Mesenchymal stem cell (in vitro differentiated cells and primary cell): ENCODE measurements around the gene RALGAPA2.

Experiments
- DNase-seq: peaks from one replicate; pipeline ENCODE4 v3.0.0-alpha.2; 2013
- H2AFZ ChIP-seq: one replicate; pipeline ENCODE4 v1.6.1; 2013; ENCODE audit warnings: low read depth, mild to moderate bottlenecking, control low read depth, inconsistent platforms, low read length, moderate library complexity
- H2AK5ac ChIP-seq: 2 replicates; pipeline ENCODE4 v1.6.1; 2013; ENCODE audit warnings: low read length, moderate library complexity, mild to moderate bottlenecking, inconsistent platforms; ENCODE audit not compliant: severe bottlenecking
- H2BK120ac ChIP-seq: one replicate; pipeline ENCODE4 v1.6.1; 2013; ENCODE audit warnings: low read depth, mild to moderate bottlenecking, inconsistent platforms, low read length, moderate library complexity
- H2BK12ac ChIP-seq, 2 experiments: one replicate each; pipeline ENCODE4 v1.6.1; 2013; ENCODE audit warnings: inconsistent platforms in 2 of 2, low read length in 2 of 2, mild to moderate bottlenecking in 2 of 2, moderate library complexity in 2 of 2, control low read depth in 1 of 2
- H2BK15ac ChIP-seq: one replicate; pipeline ENCODE4 v1.6.1; 2013; ENCODE audit warnings: mild to moderate bottlenecking, low read depth, inconsistent platforms; ENCODE audit not compliant: poor library complexity, severe bottlenecking
- H2BK5ac ChIP-seq: 2 replicates; pipeline ENCODE4 v1.6.1; 2013; ENCODE audit warnings: low read depth, mild to moderate bottlenecking, low read length, control low read depth, inconsistent platforms; ENCODE audit not compliant: poor library complexity, severe bottlenecking
- H3K14ac ChIP-seq, 2 experiments: one replicate each; pipeline ENCODE4 v1.6.1; 2013; ENCODE audit warnings: inconsistent platforms in 2 of 2, low read length in 2 of 2, control low read depth in 1 of 2, mild to moderate bottlenecking in 1 of 2, moderate library complexity in 1 of 2
- H3K18ac ChIP-seq, 2 experiments: one replicate each; pipeline ENCODE4 v1.6.1; 2013; ENCODE audit warnings: inconsistent platforms in 2 of 2, low read length in 2 of 2, control low read depth in 1 of 2, low read depth in 1 of 2, mild to moderate bottlenecking in 1 of 2
- H3K23ac ChIP-seq, 2 experiments: one replicate each; pipeline ENCODE4 v1.6.1; 2013; ENCODE audit warnings: inconsistent platforms in 2 of 2, low read length in 2 of 2, mild to moderate bottlenecking in 2 of 2, moderate library complexity in 2 of 2, control low read depth in 1 of 2
- H3K27ac ChIP-seq: 2 replicates; pipeline ENCODE4 v1.5.1; 2013; ENCODE audit warnings: mild to moderate bottlenecking, moderate library complexity, low read length, control low read depth, inconsistent platforms; ENCODE audit not compliant: poor library complexity, severe bottlenecking
- H3K27me3 ChIP-seq, 2 experiments: 2 replicates each; pipeline versions ENCODE4 v1.6.1 to v1.7.0; 2013; ENCODE audit warnings: low read length in 2 of 2, mild to moderate bottlenecking in 2 of 2, moderate library complexity in 2 of 2, control low read depth in 1 of 2, inconsistent platforms in 1 of 2; ENCODE audit not compliant: control insufficient read depth in 1 of 2, insufficient read depth in 1 of 2
- H3K36me3 ChIP-seq, 2 experiments: 2 replicates each; pipeline versions ENCODE4 v1.6.1 to v1.7.0; 2013; ENCODE audit warnings: low read length in 2 of 2, control low read depth in 1 of 2, inconsistent platforms in 1 of 2, low read depth in 1 of 2, mild to moderate bottlenecking in 1 of 2; ENCODE audit not compliant: insufficient read depth in 2 of 2, control insufficient read depth in 1 of 2
- H3K4ac ChIP-seq, 2 experiments: one replicate each; pipeline ENCODE4 v1.6.1; 2013; ENCODE audit warnings: inconsistent platforms in 2 of 2, low read length in 2 of 2, mild to moderate bottlenecking in 2 of 2, moderate library complexity in 2 of 2, control low read depth in 1 of 2, low read depth in 1 of 2
- H3K4me1 ChIP-seq: 2 replicates; pipeline ENCODE4 v1.6.1; 2013; ENCODE audit warnings: low read depth, low read length, control low read depth; ENCODE audit not compliant: control insufficient read depth, insufficient read depth
- H3K4me2 ChIP-seq: 2 replicates; pipeline ENCODE4 v1.6.1; 2013; ENCODE audit warnings: low read length, mild to moderate bottlenecking, inconsistent platforms; ENCODE audit not compliant: poor library complexity, severe bottlenecking
- H3K4me3 ChIP-seq, 2 experiments: 2 replicates each; pipeline versions ENCODE4 v1.5.1 to v1.7.0; 2013; ENCODE audit warnings: low read length in 2 of 2, mild to moderate bottlenecking in 2 of 2, control low read depth in 1 of 2, low read depth in 1 of 2; ENCODE audit not compliant: insufficient read depth in 1 of 2
- H3K79me1 ChIP-seq: replicated peaks from 2 replicates; pipeline ENCODE4 v1.6.1; 2013; ENCODE audit warnings: mild to moderate bottlenecking, control low read depth, low read length, inconsistent platforms; ENCODE audit not compliant: poor library complexity, severe bottlenecking
- H3K9ac ChIP-seq: 2 replicates; pipeline ENCODE4 v1.7.0; 2013; ENCODE audit warnings: mild to moderate bottlenecking, low read length, moderate library complexity
- H3K9me3 ChIP-seq: 2 replicates; pipeline ENCODE4 v1.7.0; 2013; ENCODE audit warnings: mild to moderate bottlenecking, low read length; ENCODE audit not compliant: control insufficient read depth
- H4K8ac ChIP-seq: one replicate; pipeline ENCODE4 v1.6.1; 2013; ENCODE audit warnings: inconsistent platforms, mild to moderate bottlenecking, low read length, moderate library complexity
- H4K91ac ChIP-seq: one replicate; pipeline ENCODE4 v1.6.1; 2013; ENCODE audit warnings: mild to moderate bottlenecking, low read length, inconsistent platforms
- WGBS: methylation state at CpG from one replicate; pipeline ENCODE4 v1.1.7; 2013; ENCODE audit warnings: mixed read lengths; 5-methylcytosine and 5-hydroxymethylcytosine counted together

Gene RALGAPA2

DNA sequence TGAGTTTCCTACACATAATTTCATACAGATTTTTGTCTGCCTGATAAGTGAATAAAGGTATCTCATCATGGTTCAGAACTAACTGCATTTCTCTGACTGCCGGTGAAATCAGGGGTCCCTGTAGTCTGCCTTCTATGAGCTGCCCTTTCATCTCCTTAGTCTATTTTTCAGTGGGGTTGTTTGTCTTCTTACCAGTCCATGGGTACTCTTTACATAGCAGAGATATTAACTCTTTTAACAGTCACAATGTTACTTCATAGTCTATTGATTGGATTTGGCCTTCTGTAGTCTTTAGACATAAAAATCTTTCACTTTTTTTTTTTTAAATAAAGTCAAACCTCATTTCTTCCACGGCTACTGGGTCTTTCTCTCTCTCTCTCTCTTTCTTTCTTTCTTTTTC is 79.8 kb downstream of the RALGAPA2 start:
- Histone ChIP-seq H3K4ac (no peak overlapping the region), H3K9ac (no peak overlapping the region), H3K4me3 (no peak overlapping the region), H2BK5ac (no peak overlapping the region), H3K14ac (no peak overlapping the region), H2BK12ac (no peak overlapping the region), H4K91ac (no peak overlapping the region), H3K79me1 (no peaks in the 10 kb centered on the region), H2BK15ac (no peak overlapping the region), H3K4me1 (no peaks in the 10 kb centered on the region), H3K36me3 (peaks cover 10 to 32% of the 10 kb centered on the region in 2 experiments), H2AFZ (no peak overlapping the region), H2BK120ac (no peak overlapping the region), H3K18ac (no peak overlapping the region), H2AK5ac (no peak overlapping the region), H3K23ac (no peak overlapping the region), H3K27me3 (no peaks in the 10 kb centered on the region), H4K8ac (no peak overlapping the region), H3K4me2 (no peak overlapping the region), H3K27ac (no peak overlapping the region), H3K9me3 (no peaks in the 10 kb centered on the region)
- WGBS, result 95% methylated on average over 2 of the region's 2 CpGs
- no peak for DNase-seq

DNA sequence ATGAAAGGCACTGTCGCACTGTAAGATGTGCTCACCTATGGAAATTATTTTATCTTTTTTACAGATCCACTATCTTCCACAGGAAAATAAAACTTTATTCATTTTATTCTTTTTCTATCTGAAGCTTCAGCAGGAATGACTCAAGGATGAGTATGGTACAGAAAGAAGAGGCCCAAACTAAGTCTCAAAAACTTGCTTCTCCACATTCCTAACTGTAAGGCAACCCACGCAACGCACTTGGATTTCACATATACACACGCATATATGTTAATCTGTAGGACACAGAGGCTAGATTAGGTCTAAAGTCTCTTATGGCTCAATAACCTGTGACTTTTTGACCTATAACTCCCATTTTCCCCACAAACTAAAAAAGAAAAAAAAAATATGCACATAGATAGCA is 81.9 kb downstream of the RALGAPA2 start:
- no peak overlapping the region for H3K4me3 ChIP-seq
- WGBS, result 100% methylated on average over 3 of the region's 4 CpGs
- H3K14ac ChIP-seq, result no peak overlapping the region
- H2BK5ac ChIP-seq, result no peak overlapping the region
- no peak overlapping the region for H3K23ac ChIP-seq
- no peak overlapping the region for H2BK12ac ChIP-seq
- no peak overlapping the region for H3K4me2 ChIP-seq
- H3K36me3 ChIP-seq, result peaks cover 10 to 40% of the 10 kb centered on the region in 2 experiments
- no peak overlapping the region for H3K27ac ChIP-seq
- H2AK5ac ChIP-seq, result no peak overlapping the region
- H3K27me3 ChIP-seq, result no peaks in the 10 kb centered on the region
- H2AFZ ChIP-seq, result no peak overlapping the region
- no peak overlapping the region for H4K8ac ChIP-seq
- H3K9ac ChIP-seq, result no peak overlapping the region
- no peak overlapping the region for H4K91ac ChIP-seq
- no peaks in the 10 kb centered on the region for H3K9me3 ChIP-seq
- H2BK15ac ChIP-seq, result no peak overlapping the region
- no peaks in the 10 kb centered on the region for H3K4me1 ChIP-seq
- no peak overlapping the region for H2BK120ac ChIP-seq
- no peak overlapping the region for H3K4ac ChIP-seq
- DNase-seq, result no peak
- no peaks in the 10 kb centered on the region for H3K79me1 ChIP-seq
- H3K18ac ChIP-seq, result no peak overlapping the region

DNA sequence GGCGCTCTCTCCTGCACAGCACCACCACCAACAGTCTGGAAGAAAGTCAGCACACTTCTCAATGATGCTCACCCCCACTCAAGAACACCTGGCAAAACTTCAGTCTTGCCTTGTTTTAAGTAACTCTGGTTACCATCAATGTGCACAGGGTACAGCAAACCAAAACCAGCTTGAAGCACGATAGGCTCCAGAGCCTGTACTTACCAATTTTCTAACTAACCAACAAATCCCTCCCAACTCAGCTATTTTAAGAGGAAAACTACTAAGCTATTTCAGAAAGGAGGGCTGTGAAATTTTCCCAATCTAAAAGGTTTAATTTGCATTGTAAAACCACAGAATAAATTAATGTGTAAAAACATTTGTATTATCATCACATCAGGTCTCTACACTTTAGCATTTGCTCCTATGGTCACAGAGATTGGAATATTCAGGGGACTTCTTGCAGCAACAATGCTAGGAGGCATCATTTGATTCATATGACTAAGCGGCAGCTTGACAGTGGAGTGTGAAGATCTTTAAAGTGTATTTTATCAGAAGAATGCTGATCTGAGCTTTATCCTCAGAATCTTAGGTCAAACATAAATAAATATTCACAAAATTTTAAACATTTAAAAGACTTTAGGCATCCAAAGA is 82.8 kb downstream of the RALGAPA2 start:
- no peak for DNase-seq
- Histone ChIP-seq H3K27ac (no peak overlapping the region), H2BK5ac (no peak overlapping the region), H3K14ac (no peak overlapping the region), H2BK15ac (no peak overlapping the region), H3K18ac (no peak overlapping the region), H2BK120ac (no peak overlapping the region), H4K8ac (no peak overlapping the region), H3K4me1 (no peaks in the 10 kb centered on the region), H3K9ac (no peak overlapping the region), H4K91ac (no peak overlapping the region), H2AK5ac (no peak overlapping the region), H3K79me1 (no peaks in the 10 kb centered on the region), H3K23ac (no peak overlapping the region), H3K9me3 (no peaks in the 10 kb centered on the region), H2AFZ (no peak overlapping the region), H3K4me2 (no peak overlapping the region), H3K4ac (no peak overlapping the region), H3K27me3 (no peaks in the 10 kb centered on the region), H3K36me3 (peaks cover 10 to 32% of the 10 kb centered on the region in 2 experiments), H2BK12ac (no peak overlapping the region), H3K4me3 (no peak overlapping the region)
- 89% methylated on average over 2 of the region's 3 CpGs for WGBS

DNA sequence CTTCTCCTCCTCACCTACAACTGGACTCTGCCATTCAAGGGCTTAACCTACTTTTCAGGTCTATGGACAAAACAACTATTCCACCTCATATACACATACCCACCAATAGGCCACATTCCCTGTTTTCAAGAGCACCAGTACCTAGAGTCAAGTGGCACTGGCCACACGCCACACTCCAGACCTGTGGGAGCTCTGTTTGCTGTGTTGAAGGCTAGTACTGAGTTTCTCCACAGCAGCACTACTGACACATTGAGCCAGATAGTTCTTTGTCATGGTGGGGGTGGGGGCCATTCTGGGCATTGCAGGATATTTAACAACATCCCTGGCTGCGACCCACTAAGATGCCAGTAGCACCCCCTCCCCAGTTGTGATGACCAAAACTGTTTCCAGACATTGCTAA is 84.1 kb downstream of the RALGAPA2 start:
- Histone ChIP-seq H3K9ac (no peak overlapping the region), H2BK120ac (no peak overlapping the region), H2BK12ac (no peak overlapping the region), H3K9me3 (no peaks in the 10 kb centered on the region), H3K79me1 (no peaks in the 10 kb centered on the region), H2BK5ac (no peak overlapping the region), H3K14ac (no peak overlapping the region), H2AFZ (no peak overlapping the region), H3K4ac (no peak overlapping the region), H4K91ac (no peak overlapping the region), H3K18ac (no peak overlapping the region), H4K8ac (no peak overlapping the region), H3K27me3 (no peaks in the 10 kb centered on the region), H3K4me1 (no peaks in the 10 kb centered on the region), H3K27ac (no peak overlapping the region), H2BK15ac (no peak overlapping the region), H3K4me2 (no peak overlapping the region), H3K4me3 (no peak overlapping the region), H2AK5ac (no peak overlapping the region), H3K36me3 (peaks cover 7 to 27% of the 10 kb centered on the region in 2 experiments), H3K23ac (no peak overlapping the region)
- DNase-seq, result no peak
- 95% methylated on average over 2 of the region's 2 CpGs for WGBS
